Hematopoietic multipotent progenitor cell treated with erythropoietin and hydrocortisone succinate and interleukin-3 and kit ligand, for 15 days (in vitro differentiated cells): Measurements from ENCODE around the gene HCK.

ENCODE experiments used
- DNase-seq: peaks from one replicate; pipeline ENCODE4 v3.0.0-alpha.2; 2015; ENCODE audit warnings: low spot score

HCK gene

GRCh38 chr20:32129863-32130262 is 77.8 kb downstream of the HCK start:
- DNase-seq, result no peak

GRCh38 chr20:32130352-32130751 is 78.3 kb downstream of the HCK start:
- no peak for DNase-seq

GRCh38 chr20:32130965-32131364 is 78.9 kb downstream of the HCK start:
- DNase-seq, result no peak

GRCh38 chr20:32132911-32133549 is 81.0 kb downstream of the HCK start:
- no peak for DNase-seq

- no peak for DNase-seq
Measured at GRCh38 chr20:32134026-32134425, 82.0 kb downstream of the HCK start.

- DNase-seq, result no peak
Measured at GRCh38 chr20:32135983-32136515, 84.0 kb downstream of the HCK start.

- DNase-seq, result no peak
Measured at GRCh38 chr20:32138921-32139320, 86.9 kb downstream of the HCK start.

- DNase-seq, result no peak
Measured at GRCh38 chr20:32139947-32140346, 87.9 kb downstream of the HCK start.

- no peak for DNase-seq
Measured at GRCh38 chr20:32140603-32141002, 88.6 kb downstream of the HCK start.

GRCh38 chr20:32141465-32141980 is 89.5 kb downstream of the HCK start:
- DNase-seq, result no peak

- DNase-seq, result no peak
Measured at GRCh38 chr20:32142088-32142487, 90.0 kb downstream of the HCK start.

GRCh38 chr20:32142991-32143390 is 90.9 kb downstream of the HCK start:
- DNase-seq, result no peak

GRCh38 chr20:32144898-32145662 is 93.0 kb downstream of the HCK start:
- no peak for DNase-seq

GRCh38 chr20:32149566-32150170 is 97.6 kb downstream of the HCK start:
- no peak for DNase-seq

GRCh38 chr20:32150291-32150848 is 98.3 kb downstream of the HCK start:
- no peak for DNase-seq
